HEK293 (cell line): ENCODE results near the gene NECAB3.

Experiments
- CTCF ChIA-PET: fragments of 350-600 bp; formaldehyde crosslinking; extraction: SDS; loops from one replicate; lab custom pipeline; 2021; ENCODE audit warnings: antibody characterized with exemption; lab: Yijun Ruan, JAX
- POLR2A ChIA-PET: fragments of 300-600 bp; formaldehyde crosslinking; extraction: SDS; loops from one replicate; lab custom pipeline; 2020; ENCODE audit warnings: antibody characterized with exemption, inconsistent platforms; lab: Yijun Ruan, JAX
- H3K27ac ChIP-seq: fragments of 200-500 bp; sonication (Bioruptor generic); 2 replicates; pipeline ENCODE4 v1.5.1; 2014; ENCODE audit warnings: low read depth, low read length, control low read depth, inconsistent platforms; ENCODE audit errors: extremely low read depth
- H3K36me3 ChIP-seq, 2 experiments: fragments of 200-500 bp in 1 of 2; sonication (Bioruptor generic) in 1 of 2; 1 replicate in 1 of 2; 2 replicates in 1 of 2; pipeline ENCODE4 v1.5.1; 2014 to 2017; ENCODE audit warnings: inconsistent platforms in 2 of 2, low read length in 2 of 2; ENCODE audit not compliant: control insufficient read depth in 2 of 2, insufficient read depth in 1 of 2
- H3K4me1 ChIP-seq: fragments of 200-500 bp; sonication (Bioruptor generic); 2 replicates; pipeline ENCODE4 v1.5.1; 2014; ENCODE audit warnings: mild to moderate bottlenecking, low read length, inconsistent platforms; ENCODE audit not compliant: control insufficient read depth, insufficient read depth
- H3K4me3 ChIP-seq: 2 replicates; pipeline ENCODE4 v1.5.1; 2011; ENCODE audit warnings: low read depth, mild to moderate bottlenecking, control low read depth, low read length, moderate library complexity
- H3K9me3 ChIP-seq: fragments of 200-500 bp; sonication (Bioruptor generic); 2 replicates; pipeline ENCODE4 v1.5.1; 2014; ENCODE audit warnings: low read depth, low read length, inconsistent platforms; ENCODE audit not compliant: control insufficient read depth, insufficient read depth
- BCL11A ChIP-seq: fragments of 450-650 bp; formaldehyde crosslinking; IDR thresholded peaks from 2 replicates; pipeline ENCODE4 v1.5.1; 2016; ENCODE audit warnings: low read depth, missing biosample characterization, missing genetic modification characterization
- GLIS1 ChIP-seq: fragments of 450-650 bp; formaldehyde crosslinking; IDR thresholded peaks from 2 replicates; pipeline ENCODE4 v1.5.1; 2016; ENCODE audit warnings: missing biosample characterization, missing genetic modification characterization
- KLF1 ChIP-seq: fragments of 450-650 bp; formaldehyde crosslinking; IDR thresholded peaks from 2 replicates; pipeline ENCODE4 v1.5.1; 2016; ENCODE audit warnings: missing biosample characterization, missing genetic modification characterization
- KLF16 ChIP-seq: fragments of 450-650 bp; formaldehyde crosslinking; IDR thresholded peaks from 2 replicates; pipeline ENCODE4 v1.5.1; 2017; ENCODE audit warnings: missing biosample characterization, missing genetic modification characterization
- KLF9 ChIP-seq: fragments of 450-650 bp; formaldehyde crosslinking; IDR thresholded peaks from 2 replicates; pipeline ENCODE4 v1.5.1; 2016; ENCODE audit warnings: missing biosample characterization, missing genetic modification characterization, low read depth
- MZF1 ChIP-seq: fragments of 450-650 bp; formaldehyde crosslinking; IDR thresholded peaks from 2 replicates; pipeline ENCODE4 v1.5.1; 2017; ENCODE audit warnings: missing biosample characterization, missing genetic modification characterization, borderline replicate concordance
- SETDB1 ChIP-seq: IDR thresholded peaks from one replicate; pipeline ENCODE4 v1.6.1; 2017; ENCODE audit warnings: mild to moderate bottlenecking, low read length, moderate library complexity, mixed read lengths; ENCODE audit not compliant: insufficient read length
- SP7 ChIP-seq: fragments of 450-650 bp; formaldehyde crosslinking; IDR thresholded peaks from 2 replicates; pipeline ENCODE4 v1.5.1; 2016; ENCODE audit warnings: missing biosample characterization, missing genetic modification characterization
- ZBTB17 ChIP-seq: fragments of 450-650 bp; formaldehyde crosslinking; IDR thresholded peaks from 2 replicates; pipeline ENCODE4 v1.5.1; 2016; ENCODE audit warnings: missing biosample characterization, missing genetic modification characterization
- ZBTB21 ChIP-seq: fragments of 450-650 bp; formaldehyde crosslinking; IDR thresholded peaks from 2 replicates; pipeline ENCODE4 v1.5.1; 2017; ENCODE audit warnings: missing biosample characterization, missing genetic modification characterization
- ZBTB48 ChIP-seq: fragments of 450-650 bp; formaldehyde crosslinking; IDR thresholded peaks from 2 replicates; pipeline ENCODE4 v1.5.1; 2016; ENCODE audit warnings: missing biosample characterization, missing genetic modification characterization
- ZBTB8A ChIP-seq: fragments of 450-650 bp; formaldehyde crosslinking; IDR thresholded peaks from 2 replicates; pipeline ENCODE4 v1.5.1; 2016; ENCODE audit warnings: missing biosample characterization, missing genetic modification characterization
- ZFP37 ChIP-seq: fragments of 450-650 bp; formaldehyde crosslinking; IDR thresholded peaks from 2 replicates; pipeline ENCODE4 v1.5.1; 2016; ENCODE audit warnings: missing biosample characterization, missing genetic modification characterization
- ZIC2 ChIP-seq: fragments of 450-650 bp; formaldehyde crosslinking; IDR thresholded peaks from 2 replicates; pipeline ENCODE4 v1.5.1; 2016; ENCODE audit warnings: missing biosample characterization, missing genetic modification characterization
- ZNF140 ChIP-seq: fragments of 450-650 bp; formaldehyde crosslinking; IDR thresholded peaks from 2 replicates; pipeline ENCODE4 v1.5.1; 2016; ENCODE audit warnings: missing biosample characterization, missing genetic modification characterization
- ZNF16 ChIP-seq: fragments of 450-650 bp; formaldehyde crosslinking; IDR thresholded peaks from 2 replicates; pipeline ENCODE4 v1.5.1; 2016; ENCODE audit warnings: low read depth, missing biosample characterization, missing genetic modification characterization
- ZNF23 ChIP-seq: fragments of 450-650 bp; formaldehyde crosslinking; IDR thresholded peaks from 2 replicates; pipeline ENCODE4 v1.5.1; 2016; ENCODE audit warnings: missing biosample characterization, missing genetic modification characterization, borderline replicate concordance
- ZNF248 ChIP-seq: fragments of 450-650 bp; formaldehyde crosslinking; IDR thresholded peaks from 2 replicates; pipeline ENCODE4 v1.5.1; 2017; ENCODE audit warnings: missing biosample characterization, missing genetic modification characterization
- ZNF292 ChIP-seq: fragments of 450-650 bp; formaldehyde crosslinking; IDR thresholded peaks from 2 replicates; pipeline ENCODE4 v1.5.1; 2016; ENCODE audit warnings: low read depth, missing biosample characterization, missing genetic modification characterization, borderline replicate concordance
- ZNF624 ChIP-seq: fragments of 450-650 bp; formaldehyde crosslinking; IDR thresholded peaks from 2 replicates; pipeline ENCODE4 v1.5.1; 2017; ENCODE audit warnings: missing biosample characterization, missing genetic modification characterization
- ZNF776 ChIP-seq: fragments of 450-650 bp; formaldehyde crosslinking; IDR thresholded peaks from 2 replicates; pipeline ENCODE4 v1.5.0; 2017; ENCODE audit warnings: missing biosample characterization, missing genetic modification characterization, borderline replicate concordance
- ZNF830 ChIP-seq: fragments of 450-650 bp; IDR thresholded peaks from 2 replicates; pipeline ENCODE4 v1.5.0; 2018; ENCODE audit warnings: missing biosample characterization, missing genetic modification characterization, low read depth, mild to moderate bottlenecking, moderate library complexity
- ZSCAN23 ChIP-seq: fragments of 450-650 bp; formaldehyde crosslinking; IDR thresholded peaks from 2 replicates; pipeline ENCODE4 v1.5.1; 2016; ENCODE audit warnings: missing biosample characterization, missing genetic modification characterization
- TF ChIP-seq, protein P1 (sequence below): fragments of 450-650 bp; formaldehyde crosslinking; IDR thresholded peaks from 2 replicates; pipeline ENCODE4 v1.5.1; 2016; ENCODE audit warnings: missing biosample characterization, missing genetic modification characterization
- TF ChIP-seq, protein P2 (sequence below): fragments of 450-650 bp; formaldehyde crosslinking; IDR thresholded peaks from 2 replicates; pipeline ENCODE4; 2016; ENCODE audit warnings: missing biosample characterization, missing genetic modification characterization
- TF ChIP-seq, protein P3 (sequence below): fragments of 450-650 bp; formaldehyde crosslinking; IDR thresholded peaks from 2 replicates; pipeline ENCODE4 v1.5.1; 2016; ENCODE audit warnings: missing biosample characterization, missing genetic modification characterization
- TF ChIP-seq, protein P4 (sequence below): fragments of 450-650 bp; formaldehyde crosslinking; IDR thresholded peaks from 2 replicates; pipeline ENCODE4 v1.5.1; 2016; ENCODE audit warnings: missing biosample characterization, missing genetic modification characterization

The NECAB3 gene

GRCh38 chr20:33685328-33686099, 11.3 kb upstream of the NECAB3 start (continued):
- TF ChIP-seq ZNF830 (tag by site-specific recombination), result no peak
- no peak for TF ChIP-seq SETDB1
- peak; percentile 49 for TF ChIP-seq KLF9 (tag by site-specific recombination)
- TF ChIP-seq BCL11A (tag by site-specific recombination), result no peak
- no peak for TF ChIP-seq ZBTB17 (tag by site-specific recombination)
- no peak for TF ChIP-seq ZNF140 (tag by site-specific recombination)
- no peak for TF ChIP-seq ZNF292 (tag by site-specific recombination)
- TF ChIP-seq, protein P1, sequence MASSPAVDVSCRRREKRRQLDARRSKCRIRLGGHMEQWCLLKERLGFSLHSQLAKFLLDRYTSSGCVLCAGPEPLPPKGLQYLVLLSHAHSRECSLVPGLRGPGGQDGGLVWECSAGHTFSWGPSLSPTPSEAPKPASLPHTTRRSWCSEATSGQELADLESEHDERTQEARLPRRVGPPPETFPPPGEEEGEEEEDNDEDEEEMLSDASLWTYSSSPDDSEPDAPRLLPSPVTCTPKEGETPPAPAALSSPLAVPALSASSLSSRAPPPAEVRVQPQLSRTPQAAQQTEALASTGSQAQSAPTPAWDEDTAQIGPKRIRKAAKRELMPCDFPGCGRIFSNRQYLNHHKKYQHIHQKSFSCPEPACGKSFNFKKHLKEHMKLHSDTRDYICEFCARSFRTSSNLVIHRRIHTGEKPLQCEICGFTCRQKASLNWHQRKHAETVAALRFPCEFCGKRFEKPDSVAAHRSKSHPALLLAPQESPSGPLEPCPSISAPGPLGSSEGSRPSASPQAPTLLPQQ (tag by site-specific recombination), result no peak
- no peak for TF ChIP-seq ZNF776 (tag by site-specific recombination)
- 0 out of 2 replicates have a peak, but pooled peaks have one; percentile 25 for TF ChIP-seq SP7 (tag by site-specific recombination)
- TF ChIP-seq ZNF624 (tag by site-specific recombination), result no peak
- TF ChIP-seq ZFP37 (tag by site-specific recombination), result no peak
- no peak for TF ChIP-seq ZSCAN23
- no peak for TF ChIP-seq ZNF16 (tag by site-specific recombination)
- TF ChIP-seq ZNF248 (tag by site-specific recombination), result no peak
- TF ChIP-seq KLF16 (tag by site-specific recombination), result no peak
- TF ChIP-seq, protein P2, sequence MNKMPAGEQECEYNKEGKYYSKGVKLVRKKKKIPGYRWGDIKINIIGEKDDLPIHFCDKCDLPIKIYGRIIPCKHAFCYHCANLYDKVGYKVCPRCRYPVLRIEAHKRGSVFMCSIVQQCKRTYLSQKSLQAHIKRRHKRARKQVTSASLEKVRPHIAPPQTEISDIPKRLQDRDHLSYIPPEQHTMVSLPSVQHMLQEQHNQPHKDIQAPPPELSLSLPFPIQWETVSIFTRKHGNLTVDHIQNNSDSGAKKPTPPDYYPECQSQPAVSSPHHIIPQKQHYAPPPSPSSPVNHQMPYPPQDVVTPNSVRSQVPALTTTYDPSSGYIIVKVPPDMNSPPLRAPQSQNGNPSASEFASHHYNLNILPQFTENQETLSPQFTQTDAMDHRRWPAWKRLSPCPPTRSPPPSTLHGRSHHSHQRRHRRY (tag by site-specific recombination), result no peak
- TF ChIP-seq ZBTB21 (tag by site-specific recombination), result no peak

- Histone ChIP-seq H3K4me3 (peak overlapping the region; percentile 62), H3K9me3 (no peaks in the 10 kb centered on the region), H3K4me1 (peaks cover 9% of the 10 kb centered on the region), H3K36me3 (peaks cover 0 to 45% of the 10 kb centered on the region in 2 experiments; a peak in 1 of 3 replicates), H3K27ac (peak overlapping the region; percentile 95; the same call in 1 of the 2 replicates)
- ChIA-PET CTCF (interaction anchor here (0.6 to 1.3 kb wide), 4 partner anchors 18 to 31 kb away, joined by 3 to 4 read pairs (median 4); partner anchors contain the start of genes ACTL10 and C20orf144), POLR2A (interaction anchor here (0.8 to 3.3 kb wide), 8 partner anchors 9 to 47 kb away, joined by 3 to 10 read pairs (median 5); partner anchors contain the start of genes ACTL10, PXMP4 and ZNF341)
- TF ChIP-seq, protein P3, sequence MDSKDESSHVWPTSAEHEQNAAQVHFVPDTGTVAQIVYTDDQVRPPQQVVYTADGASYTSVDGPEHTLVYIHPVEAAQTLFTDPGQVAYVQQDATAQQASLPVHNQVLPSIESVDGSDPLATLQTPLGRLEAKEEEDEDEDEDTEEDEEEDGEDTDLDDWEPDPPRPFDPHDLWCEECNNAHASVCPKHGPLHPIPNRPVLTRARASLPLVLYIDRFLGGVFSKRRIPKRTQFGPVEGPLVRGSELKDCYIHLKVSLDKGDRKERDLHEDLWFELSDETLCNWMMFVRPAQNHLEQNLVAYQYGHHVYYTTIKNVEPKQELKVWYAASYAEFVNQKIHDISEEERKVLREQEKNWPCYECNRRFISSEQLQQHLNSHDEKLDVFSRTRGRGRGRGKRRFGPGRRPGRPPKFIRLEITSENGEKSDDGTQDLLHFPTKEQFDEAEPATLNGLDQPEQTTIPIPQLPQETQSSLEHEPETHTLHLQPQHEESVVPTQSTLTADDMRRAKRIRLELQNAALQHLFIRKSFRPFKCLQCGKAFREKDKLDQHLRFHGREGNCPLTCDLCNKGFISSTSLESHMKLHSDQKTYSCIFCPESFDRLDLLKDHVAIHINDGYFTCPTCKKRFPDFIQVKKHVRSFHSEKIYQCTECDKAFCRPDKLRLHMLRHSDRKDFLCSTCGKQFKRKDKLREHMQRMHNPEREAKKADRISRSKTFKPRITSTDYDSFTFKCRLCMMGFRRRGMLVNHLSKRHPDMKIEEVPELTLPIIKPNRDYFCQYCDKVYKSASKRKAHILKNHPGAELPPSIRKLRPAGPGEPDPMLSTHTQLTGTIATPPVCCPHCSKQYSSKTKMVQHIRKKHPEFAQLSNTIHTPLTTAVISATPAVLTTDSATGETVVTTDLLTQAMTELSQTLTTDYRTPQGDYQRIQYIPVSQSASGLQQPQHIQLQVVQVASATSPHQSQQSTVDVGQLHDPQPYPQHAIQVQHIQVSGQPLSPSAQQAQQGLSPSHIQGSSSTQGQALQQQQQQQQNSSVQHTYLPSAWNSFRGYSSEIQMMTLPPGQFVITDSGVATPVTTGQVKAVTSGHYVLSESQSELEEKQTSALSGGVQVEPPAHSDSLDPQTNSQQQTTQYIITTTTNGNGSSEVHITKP (tag by site-specific recombination), result peak; percentile 40
- TF ChIP-seq ZBTB48 (tag by site-specific recombination) (peak; percentile 50), ZFP37 (tag by site-specific recombination) (no peak), KLF9 (tag by site-specific recombination) (peak; percentile 33; the same call in 1 of the 2 replicates), ZNF23 (tag by site-specific recombination) (no peak), ZIC2 (tag by site-specific recombination) (peak; percentile 50), KLF1 (tag by site-specific recombination) (peak; percentile 61), ZBTB8A (tag by site-specific recombination) (no peak), GLIS1 (0 out of 2 replicates have a peak, but pooled peaks have one; percentile 42), MZF1 (tag by site-specific recombination) (no peak)
- TF ChIP-seq, protein P4, sequence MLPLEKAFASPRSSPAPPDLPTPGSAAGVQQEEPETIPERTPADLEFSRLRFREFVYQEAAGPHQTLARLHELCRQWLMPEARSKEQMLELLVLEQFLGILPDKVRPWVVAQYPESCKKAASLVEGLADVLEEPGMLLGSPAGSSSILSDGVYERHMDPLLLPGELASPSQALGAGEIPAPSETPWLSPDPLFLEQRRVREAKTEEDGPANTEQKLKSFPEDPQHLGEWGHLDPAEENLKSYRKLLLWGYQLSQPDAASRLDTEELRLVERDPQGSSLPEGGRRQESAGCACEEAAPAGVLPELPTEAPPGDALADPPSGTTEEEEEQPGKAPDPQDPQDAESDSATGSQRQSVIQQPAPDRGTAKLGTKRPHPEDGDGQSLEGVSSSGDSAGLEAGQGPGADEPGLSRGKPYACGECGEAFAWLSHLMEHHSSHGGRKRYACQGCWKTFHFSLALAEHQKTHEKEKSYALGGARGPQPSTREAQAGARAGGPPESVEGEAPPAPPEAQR (tag by site-specific recombination), result no peak
Measured at GRCh38 chr20:33684533-33685327, 10.5 kb upstream of the NECAB3 start.
